ENCODE data around the gene TRIO.
"Not testable (repeated sequence)": the region's sequence is repeated elsewhere in the genome, so short reads cannot be mapped to it uniquely, and the experiment has no call there.

TRIO gene

DNA sequence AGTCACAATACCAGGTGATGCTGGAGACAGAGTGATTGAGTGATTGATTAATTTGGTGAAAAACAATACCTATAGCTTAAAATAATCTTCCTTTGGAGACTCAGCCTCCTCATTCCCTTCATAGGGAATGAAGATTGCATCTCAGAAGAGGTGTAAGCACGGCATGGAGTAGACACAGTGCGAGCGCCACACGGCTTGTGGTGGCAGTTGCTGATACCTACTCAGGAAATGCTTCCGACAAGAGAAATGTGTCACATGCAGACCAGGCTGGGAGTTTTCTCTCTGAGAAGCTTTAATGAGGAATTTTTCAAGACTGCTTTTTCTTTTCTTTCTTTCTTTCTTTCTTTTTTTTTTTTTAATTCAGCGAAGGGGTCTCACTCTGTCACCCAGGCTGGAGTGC is 226.6 kb downstream of the TRIO start:
- no peak for DNase-seq

DNA sequence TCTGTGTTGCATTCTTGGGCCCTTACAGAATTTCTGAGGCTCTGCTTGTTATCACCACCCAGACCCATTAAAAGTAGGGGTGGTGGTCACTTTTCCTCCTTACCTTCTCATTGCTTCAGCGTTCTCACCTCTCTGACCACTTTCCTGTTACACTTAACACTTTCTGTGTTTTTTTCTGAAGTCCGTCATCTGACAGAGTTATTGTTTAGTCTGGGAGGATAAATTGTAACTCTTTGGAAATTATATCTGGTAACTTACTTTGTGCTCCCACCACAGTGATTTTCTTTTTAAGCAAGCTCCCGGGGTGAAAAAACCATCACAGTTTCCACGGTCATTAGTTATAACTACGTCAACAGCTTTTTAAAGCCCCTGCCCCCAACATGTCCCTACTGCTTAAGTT is 227.2 kb downstream of the TRIO start:
- no peak for DNase-seq

DNA sequence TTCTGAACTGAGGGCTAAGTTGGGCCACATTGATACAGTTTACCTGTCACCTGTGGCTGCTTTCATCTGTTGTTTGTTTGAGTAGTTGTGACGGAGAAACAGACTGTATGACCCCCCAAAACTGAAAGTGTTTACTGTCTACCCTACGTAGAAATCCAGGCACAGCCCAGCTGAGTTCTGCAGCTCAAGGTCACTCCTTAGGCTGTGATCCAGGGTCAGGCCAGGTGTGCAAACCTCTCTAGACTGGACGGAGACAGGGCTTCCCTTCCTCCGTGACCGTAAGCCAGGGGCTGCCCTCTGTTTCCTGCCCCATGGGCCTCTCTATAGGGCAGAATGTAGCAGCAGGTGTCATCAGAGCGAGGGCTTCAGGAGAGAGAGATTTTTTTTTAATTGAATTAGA is 230.5 kb downstream of the TRIO start:
- DNase-seq = no peak

DNA sequence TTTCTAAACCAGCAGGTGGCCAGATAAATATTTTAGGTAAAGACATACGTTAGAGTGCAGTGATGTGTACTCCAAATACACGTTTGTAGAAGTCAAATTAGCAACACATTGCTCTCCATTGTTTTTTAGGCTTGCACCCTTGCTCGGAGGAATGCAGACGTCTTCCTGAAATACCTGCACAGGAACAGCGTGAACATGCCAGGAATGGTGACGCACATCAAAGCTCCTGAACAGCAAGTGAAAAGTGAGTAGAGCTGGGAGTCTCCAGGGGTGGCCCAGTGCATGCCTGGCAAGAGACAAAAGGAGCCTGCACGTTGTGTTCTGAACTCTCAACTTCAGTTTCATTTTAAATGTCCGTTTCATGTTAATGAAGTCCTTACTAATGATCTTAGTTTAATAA is 231.0 kb downstream of the TRIO start:
- no peak for DNase-seq

DNA sequence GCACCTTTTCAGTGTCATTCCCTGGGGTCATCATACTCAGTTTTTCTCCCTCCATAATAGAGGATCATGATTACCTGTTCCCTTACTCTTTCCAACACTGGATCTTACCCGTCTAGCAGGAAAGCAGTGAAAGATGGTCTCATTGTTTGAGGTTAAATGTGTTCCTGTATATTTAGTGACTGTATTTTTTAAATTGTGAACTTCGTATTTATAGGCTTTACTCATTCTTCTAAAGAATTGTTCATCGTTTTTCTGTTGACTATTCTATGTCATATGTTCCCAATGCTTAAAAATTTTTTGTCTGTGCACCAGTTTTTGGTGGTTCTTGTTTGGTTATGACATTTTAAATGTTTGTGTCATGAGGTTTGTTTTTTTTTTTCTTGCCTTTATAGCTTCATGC is 233.6 kb downstream of the TRIO start:
- DNase-seq = no peak

DNA sequence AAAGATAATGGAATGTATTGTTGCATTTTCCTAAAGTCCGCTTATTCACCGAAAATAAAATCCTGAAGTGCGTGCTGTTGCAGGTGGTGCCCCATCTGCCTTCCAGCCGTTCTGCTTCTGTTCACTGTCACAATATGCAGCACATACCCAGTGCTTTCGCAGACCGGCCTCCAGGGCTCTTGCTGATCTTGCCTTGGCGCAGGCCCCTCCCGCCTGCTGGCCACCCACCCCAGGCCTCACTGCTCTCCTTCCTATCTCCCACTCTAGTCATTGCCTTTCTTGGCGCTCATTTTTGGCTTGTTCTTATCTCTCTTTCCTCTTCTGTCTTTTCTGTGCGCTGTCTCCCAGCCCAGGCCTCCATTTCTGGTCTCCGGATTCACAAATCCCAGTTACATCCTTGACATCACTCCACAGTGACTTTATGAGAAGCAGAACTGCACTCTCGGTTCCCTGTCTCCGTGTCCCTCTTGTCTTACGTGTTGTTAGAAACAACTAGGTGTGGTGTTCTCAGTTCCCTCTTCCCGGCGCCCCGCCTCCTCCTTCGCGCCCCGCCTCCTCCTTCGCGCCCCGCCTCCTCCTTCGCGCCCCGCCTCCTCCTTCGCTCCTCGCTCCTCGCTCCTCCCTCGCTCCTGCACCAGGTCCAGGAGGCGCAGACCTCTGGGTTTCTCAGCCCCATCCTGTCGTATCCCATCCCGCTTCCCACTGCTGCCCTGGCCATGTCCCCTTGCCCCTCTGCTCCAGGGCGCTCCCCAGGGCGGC is 236.8 kb downstream of the TRIO start:
- DNase-seq = no peak

DNA sequence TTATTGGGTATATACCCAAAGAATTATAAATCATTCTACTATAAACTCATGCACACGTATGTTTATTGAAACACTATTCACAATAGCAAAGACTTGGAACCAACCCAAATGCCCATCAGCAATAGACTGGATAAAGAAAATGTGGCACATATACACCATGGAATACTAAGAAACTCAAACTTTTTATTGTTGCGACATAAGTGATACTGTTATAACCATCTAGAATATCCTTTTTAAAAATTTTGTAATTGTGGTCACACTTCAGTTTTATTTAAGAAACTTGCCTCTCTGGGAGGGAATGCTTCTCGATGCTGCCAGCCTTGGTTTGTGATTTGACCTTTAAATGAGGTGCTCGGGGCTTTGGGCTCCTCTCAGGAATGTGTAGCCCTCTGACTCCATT is 237.6 kb downstream of the TRIO start:
- DNase-seq = no peak

DNA sequence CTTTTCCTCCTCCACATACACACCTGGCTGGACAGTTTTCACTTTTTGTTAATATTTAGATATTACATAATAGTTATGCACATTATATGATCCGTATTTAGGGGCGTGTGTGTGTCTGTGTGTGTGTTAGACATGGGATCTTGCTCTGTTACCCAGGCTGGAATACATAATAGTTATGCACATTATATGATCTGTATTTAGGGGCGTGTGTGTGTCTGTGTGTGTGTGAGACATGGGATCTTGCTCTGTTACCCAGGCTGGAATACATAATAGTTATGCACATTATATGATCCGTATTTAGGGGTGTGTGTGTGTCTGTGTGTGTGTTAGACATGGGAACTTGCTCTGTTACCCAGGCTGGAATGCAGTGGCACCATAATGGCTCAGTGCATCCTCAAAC is 239.5 kb downstream of the TRIO start:
- DNase-seq = no peak

DNA sequence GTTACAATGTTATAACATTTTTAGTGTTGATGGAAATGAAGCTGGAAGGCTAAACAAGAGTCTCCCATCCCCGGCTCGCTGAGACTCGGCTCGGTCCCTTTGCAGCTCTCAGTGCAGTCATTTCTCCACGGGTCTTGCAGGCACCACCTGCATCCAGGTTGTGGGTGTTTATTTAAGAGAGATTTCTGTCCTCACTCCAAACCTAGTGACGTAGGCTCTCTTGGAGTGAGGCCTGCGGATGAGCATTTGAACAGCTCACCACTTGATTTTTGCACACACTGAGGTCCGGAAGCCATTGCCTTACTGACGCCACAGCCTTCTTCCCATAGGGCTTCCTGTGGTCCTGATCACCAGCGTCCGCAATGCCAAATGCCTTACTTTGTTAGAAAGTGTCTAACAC is 240.8 kb downstream of the TRIO start:
- no peak for DNase-seq

DNA sequence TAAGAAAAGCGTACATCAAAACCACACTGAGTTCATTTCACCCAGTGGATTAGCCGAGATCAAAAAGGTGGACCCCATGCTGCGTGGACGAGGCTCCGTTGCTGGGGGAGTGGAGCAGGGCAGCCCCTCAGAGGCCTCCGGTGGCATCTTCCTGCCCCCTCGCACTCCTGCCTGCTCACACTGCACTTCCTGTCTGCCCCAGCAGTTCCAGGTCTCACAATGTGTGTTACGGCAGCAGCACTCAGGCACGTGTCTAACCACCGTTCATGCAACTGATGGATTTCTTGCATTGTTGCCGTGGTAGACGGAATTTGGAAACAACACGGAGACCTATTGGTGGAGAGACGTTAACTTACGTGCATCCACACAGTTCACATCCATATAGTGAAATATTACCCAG is 241.9 kb downstream of the TRIO start:
- no peak for DNase-seq

DNA sequence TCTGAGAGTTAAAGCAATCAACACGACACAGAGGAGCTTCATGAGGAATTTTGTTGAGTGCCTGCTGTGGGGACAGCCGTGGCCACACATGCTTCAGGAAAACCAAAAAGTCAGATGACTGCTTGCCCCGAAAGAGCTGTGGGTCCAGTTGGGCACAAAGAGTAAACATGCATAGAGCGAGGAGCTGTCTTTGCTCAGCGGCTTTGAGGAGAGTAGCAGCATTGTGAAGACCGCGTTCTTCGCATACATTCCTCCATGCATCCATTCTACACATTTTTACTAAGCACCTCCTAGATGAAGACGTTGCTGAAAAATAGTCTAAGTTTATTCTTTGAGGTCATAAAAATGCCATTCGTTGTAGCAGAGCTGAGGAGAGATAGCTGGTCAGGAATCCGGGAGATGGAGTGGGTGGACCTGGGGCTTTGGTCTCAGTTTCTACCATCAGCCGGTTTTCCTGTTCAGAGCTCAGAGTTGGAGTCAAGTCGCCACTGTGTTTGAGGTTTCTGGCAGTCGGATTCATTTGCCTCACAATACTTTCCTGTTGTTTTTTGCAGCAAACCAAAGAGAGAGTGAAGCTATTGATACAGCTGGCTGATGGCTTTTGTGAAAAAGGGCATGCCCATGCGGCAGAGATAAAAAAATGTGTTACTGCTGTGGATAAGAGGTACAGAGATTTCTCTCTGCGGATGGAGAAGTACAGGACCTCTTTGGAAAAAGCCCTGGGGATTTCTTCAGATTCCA is 243.9 kb downstream of the TRIO start:
- no peak for DNase-seq

DNA sequence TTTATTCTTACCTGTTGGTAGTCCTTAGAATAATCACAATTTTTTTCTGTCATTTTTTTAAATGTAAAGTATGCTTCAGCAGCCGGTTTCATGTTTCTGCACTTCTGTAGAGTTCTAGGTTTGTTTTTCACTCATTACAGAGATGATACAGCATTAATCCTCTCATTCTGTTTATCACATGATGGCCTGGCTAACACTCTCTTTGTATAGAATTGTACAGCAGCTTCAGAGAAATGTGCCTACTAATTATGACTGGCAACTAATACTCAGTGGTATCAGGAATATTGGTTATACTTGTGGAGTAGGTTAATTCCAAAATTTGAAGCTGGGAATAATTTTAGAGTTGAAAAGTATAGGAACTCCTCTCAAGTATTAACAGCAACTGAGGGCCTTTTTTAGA is 245.6 kb downstream of the TRIO start:
- DNase-seq = no peak

DNA sequence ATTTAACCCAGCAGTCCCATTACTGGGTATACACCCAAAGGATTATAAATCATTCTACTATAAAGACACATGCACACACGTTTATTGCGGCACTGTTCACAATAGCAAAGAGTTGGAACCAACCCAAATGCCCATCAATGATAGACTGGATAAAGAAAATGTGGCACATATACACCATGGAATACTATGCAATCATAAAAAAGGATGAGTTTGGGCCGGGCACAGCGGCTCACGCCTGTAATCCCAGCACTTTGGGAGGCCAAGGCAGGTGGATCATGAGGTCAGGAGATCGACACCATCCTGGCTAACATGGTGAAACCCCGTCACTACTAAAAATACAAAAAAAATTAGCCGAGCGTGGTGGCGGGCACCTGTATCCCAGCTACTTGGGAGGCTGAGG is 249.4 kb downstream of the TRIO start:
- not testable (repeated sequence) for DNase-seq

DNA sequence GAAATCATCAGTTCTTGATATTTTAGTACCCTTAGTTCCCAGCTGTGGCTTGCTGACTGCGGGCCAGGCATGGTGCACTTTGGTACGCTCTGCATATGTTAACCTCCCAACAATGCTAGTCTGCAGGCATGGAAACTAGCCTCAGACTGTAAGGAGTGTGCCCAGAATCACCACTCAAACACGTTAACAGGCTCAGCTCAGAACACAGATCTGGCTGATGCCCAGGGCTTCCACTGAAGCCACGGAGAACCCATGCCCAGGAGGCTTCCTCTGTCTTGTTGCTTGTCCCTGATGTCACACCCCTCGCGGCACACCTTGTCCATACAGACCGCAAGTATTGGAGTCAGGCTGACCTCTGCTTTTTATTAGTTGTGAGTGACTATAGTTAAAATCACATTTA is 251.2 kb downstream of the TRIO start:
- DNase-seq = no peak

DNA sequence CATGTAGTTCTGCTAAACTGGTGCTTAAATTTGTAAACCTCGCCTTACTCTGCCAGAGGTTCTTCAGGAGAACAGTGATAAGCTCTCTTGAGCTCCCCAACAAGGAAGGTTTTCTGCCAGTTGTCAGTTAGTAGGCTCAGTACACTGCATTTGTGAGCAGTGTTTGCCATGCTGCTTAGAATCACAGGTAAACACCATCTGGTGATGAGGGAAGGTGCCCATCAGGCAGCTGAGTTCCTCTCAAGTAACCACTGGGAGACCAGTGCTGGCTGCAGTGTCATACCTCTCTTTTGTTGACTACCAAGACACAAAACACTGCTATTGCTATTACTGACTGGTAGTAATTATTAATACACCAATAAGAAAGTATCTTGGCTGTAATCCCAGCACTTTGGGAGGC is 252.3 kb downstream of the TRIO start:
- DNase-seq = no peak

DNA sequence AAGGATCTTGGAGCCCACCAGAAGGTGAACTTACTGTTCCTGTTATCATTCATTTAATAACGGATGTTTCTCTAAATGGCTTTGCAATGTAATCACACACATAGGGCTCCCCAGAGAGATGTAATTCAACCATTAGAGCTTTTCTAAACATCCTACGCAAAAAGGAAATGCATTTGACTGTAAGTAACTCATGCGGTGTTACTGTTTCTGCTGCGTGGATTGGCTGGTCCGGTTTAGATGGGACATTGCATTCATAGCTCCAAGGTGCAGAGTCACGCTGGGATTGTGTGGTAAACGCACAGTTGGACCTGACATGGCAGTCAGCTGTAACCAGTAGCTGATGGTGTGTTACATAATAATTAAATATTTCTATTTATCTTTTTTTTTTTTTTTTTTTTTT is 252.9 kb downstream of the TRIO start:
- no peak for DNase-seq

DNA sequence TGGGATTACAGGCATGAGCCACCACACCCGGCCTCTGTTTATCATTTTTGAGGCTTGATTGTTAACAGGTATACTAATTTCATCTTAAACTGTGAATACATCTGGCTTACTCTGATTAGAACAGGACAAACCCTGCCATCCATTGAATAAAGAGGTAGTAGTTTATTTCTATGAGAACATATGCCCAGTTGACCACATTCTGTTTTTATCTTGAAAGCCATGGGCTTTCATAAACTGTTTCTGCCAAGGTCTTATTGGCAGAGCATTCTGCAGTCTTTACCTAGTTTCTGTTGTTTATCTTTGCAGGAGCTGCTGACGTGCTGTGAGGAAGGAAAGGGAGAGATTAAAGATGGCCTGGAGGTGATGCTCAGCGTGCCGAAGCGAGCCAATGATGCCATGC is 253.6 kb downstream of the TRIO start:
- DNase-seq = no peak

DNA sequence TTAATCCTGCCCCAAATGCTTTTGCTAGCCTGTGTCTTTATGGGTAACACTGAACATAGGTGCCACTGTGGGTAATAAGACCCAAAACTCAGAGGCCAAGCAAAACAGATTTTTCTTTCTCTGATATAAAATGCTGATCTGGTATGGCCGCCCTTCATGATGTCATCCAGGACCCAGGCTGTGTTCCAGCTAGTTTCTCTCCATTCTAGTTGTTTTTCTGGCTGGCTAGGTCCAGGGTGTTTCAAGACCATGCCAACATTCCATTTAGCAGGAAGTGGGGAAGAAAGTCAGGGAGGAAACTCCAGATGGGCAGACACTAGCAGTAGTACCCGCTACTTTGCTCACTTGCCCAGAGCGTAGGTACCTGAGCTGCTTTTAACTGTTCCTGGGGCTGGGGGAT is 254.6 kb downstream of the TRIO start:
- no peak for DNase-seq

DNA sequence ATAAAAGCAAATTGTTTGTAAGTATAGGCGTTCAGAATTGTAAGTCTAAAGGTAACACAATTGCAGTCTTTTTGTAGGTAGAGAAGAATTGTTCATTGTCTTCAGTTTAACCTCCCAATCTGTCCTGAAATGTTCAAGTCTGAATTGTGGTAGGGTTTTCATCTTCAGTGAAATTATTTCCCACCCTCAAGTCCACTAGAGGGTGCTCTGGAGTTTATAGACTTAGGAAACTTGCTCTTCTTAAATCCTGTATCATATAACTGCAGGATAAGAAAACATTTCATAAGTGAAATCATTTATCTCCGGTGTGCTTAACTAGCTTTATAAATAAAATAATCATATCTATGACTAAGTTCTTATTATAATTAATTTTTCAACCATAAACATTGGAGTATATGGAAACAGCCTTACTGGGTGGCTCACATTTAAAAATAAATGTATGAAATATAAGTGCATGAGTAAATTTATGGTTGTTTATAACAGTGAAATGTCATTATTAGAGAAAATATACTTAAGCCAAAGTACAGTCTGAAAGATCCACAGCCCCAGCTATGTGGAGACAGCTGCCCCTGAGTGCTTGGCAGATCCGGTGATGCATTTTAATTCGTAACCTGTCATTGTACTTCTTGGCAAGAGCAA is 256.0 kb downstream of the TRIO start:
- DNase-seq = no peak

DNA sequence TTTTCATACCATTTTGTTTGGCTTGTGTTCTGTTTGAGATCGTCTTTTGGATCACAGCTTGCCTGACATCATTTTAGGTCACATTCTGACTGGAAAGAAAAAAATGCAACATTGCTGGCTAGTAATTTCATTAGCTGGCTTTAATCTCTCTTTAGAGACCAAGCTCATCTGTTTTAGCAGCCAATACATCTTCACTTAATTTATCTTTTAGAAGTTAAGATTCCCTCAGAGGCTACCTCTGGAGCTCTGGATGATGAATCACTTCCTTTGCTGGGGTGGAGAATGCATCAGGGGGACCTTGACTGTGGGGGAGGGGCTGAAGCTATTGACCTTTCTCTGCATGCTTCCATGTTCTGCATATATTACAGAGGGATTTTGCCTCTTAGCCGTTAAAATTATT is 256.9 kb downstream of the TRIO start:
- DNase-seq = no peak

DNA sequence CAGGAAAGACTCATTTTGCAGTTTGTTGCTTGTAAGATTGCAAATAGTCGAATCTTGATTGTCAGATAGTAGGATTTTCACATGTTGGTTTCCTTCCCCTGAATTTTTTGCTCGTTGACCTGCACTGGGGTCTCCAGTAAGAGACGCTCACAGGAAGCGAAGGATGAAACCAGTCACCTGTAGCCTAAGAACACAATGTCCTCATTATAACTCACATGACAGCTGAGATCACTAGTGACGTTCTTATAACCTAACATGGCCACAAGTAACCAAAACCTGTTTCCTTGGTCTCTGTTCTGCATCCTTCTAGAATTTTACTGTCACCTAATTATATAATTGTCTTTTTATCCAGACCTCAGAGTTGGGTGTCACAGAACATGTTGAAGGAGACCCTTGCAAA is 257.5 kb downstream of the TRIO start:
- DNase-seq = no peak

DNA sequence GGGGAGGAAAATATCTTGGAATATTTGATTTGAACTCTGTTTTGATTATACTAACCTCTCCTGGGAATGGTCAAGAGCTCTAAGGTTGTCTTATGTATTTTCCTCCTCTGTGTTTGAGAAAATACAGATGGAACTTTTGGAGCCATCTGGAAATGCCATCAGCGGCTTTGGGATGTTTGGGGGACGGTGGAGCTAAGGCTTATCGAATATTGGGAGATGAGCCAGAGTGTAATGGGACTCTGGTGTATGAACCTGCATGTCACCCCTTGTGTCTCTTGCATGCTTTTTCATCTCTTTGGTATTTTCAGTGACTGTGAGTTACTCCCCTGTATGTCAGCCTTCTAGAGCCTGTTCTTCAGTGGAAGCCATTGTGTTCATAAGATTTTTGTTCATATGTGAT is 258.5 kb downstream of the TRIO start:
- DNase-seq = no peak

DNA sequence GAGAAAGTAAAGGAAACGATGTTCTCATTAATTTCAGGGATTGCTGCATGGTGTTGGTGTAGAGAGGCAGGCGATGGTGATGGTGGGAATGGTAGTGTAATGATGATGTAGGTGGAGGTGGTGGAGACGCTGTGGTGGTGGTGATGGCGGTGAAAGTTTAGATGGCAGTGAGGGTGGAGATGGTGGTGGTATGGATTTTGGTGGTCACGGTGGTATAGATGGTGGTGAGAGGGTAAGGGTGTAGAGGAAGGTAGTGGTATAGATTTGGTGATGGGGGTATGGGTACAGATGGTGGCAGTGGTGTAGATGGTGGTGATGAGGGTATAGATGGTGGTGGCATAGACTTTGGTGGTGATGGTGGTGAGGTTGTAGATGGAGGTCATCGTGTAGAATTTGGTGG is 259.3 kb downstream of the TRIO start:
- no peak for DNase-seq

DNA sequence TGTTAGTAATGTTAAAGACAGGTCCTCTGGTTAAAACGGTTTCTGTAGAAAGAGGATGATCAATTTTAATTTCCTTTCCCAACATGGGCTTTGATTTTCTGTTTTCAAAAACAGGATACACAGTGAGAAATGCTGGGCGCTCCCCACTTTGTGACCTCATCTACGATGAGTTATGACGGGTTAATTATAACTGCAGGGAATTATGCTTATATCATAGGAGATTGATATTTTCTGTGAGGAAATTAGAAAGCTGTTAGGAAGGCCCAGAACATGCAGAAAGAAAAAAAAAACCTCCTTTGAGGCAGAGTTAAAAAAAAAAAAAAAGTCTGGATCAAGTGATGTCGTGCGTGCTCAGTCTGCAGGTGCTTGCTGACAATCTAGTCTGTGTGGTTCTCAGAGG is 261.6 kb downstream of the TRIO start:
- DNase-seq = no peak

Measured in activated CD8-positive, alpha-beta memory T cell treated with anti-CD3 and anti-CD28 coated beads, Interleukin-2, amount 50 U/mL, for 4 hours (primary cell).